GM12878 (cell line): ENCODE results near the gene NPLOC4. TPM values are rescaled to one million over a fixed set of nuclear protein-coding genes. Genes with fewer than 3 reads are reported as not detected.
A peak's percentile ranks its signal among the peaks of the same experiment; 100 is the strongest.

Experiments used
- ATAC-seq: fragments of 200-7000 bp; cut with Tn5 transposase; 3 replicates; pipeline ENCODE4 v1.9.1; 2020; ENCODE audit warnings: mild to moderate bottlenecking, moderate library complexity
- BruUV-seq: library from RNA; stranded (reverse); fragments of 400-500 nt; replicated peaks from 2 replicates; lab custom pipeline; 2021; lab: Mats Ljungman, UMichigan
- CTCF ChIA-PET: fragments of 300-600 bp; sonication (Branson Sonifier 250); formaldehyde crosslinking; extraction: SDS; loops from one replicate; lab custom pipeline; 2021; ENCODE audit warnings: inconsistent platforms; lab: Yijun Ruan, JAX
- POLR2A ChIA-PET: fragments of 350-600 bp; formaldehyde crosslinking; extraction: SDS; loops from one replicate; lab custom pipeline; 2021; ENCODE audit warnings: inconsistent platforms; lab: Charles Lee
- RAD21 ChIA-PET: fragments of 300-600 bp; sonication (Branson Sonifier 250); formaldehyde crosslinking; loops from one replicate; lab custom pipeline; 2023; ENCODE audit warnings: antibody characterized with exemption; ENCODE audit not compliant: unreplicated experiment; lab: Charles Lee
- SMC1A ChIA-PET: fragments of 300-600 bp; sonication (Branson Sonifier 250); formaldehyde crosslinking; loops from one replicate; lab custom pipeline; 2023; ENCODE audit not compliant: unreplicated experiment, uncharacterized antibody; lab: Charles Lee
- DNase-seq: peaks from one replicate; pipeline ENCODE4 v3.0.0-alpha.2; 2011; ENCODE audit warnings: low read depth, low spot score
- FAIRE-seq: peaks from 3 replicates; lab custom pipeline; 2011; peaks lifted over from hg19 to GRCh38; lab: Jason Lieb, UNC
- H2AFZ ChIP-seq: 2 replicates; pipeline ENCODE4 v1.6.0; 2011; ENCODE audit warnings: low read depth, low read length, control low read depth; ENCODE audit not compliant: control insufficient read depth
- H3K27ac ChIP-seq: 2 replicates; pipeline ENCODE4 v1.5.1; 2011; ENCODE audit warnings: control low read depth; ENCODE audit not compliant: control insufficient read depth, insufficient read depth
- H3K27me3 ChIP-seq, 2 experiments: replicated peaks in 1 of 2; 2 replicates each; pipeline versions ENCODE4 v1.6.0 to v1.6.1; 2011; ENCODE audit warnings: low read length in 1 of 2; ENCODE audit not compliant: control insufficient read depth in 2 of 2, insufficient read depth in 2 of 2
- H3K36me3 ChIP-seq, 2 experiments: 2 replicates each; pipeline ENCODE4 v1.5.1; 2011; ENCODE audit warnings: low read length in 1 of 2; ENCODE audit not compliant: control insufficient read depth in 2 of 2, insufficient read depth in 2 of 2
- H3K4me1 ChIP-seq: 2 replicates; pipeline ENCODE4 v1.6.1; 2011; ENCODE audit warnings: mild to moderate bottlenecking, low read length, moderate library complexity, mixed read lengths; ENCODE audit not compliant: control insufficient read depth, insufficient read depth
- H3K4me2 ChIP-seq: 2 replicates; pipeline ENCODE4 v1.6.0; 2011; ENCODE audit warnings: control low read depth; ENCODE audit not compliant: control insufficient read depth, insufficient read depth
- H3K4me3 ChIP-seq: fragments of 200-600 bp; sonication (generic); 2 replicates; pipeline ENCODE4 v1.5.1; 2016
- H3K79me2 ChIP-seq: 2 replicates; pipeline ENCODE4 v1.6.0; 2011; ENCODE audit warnings: low read length; ENCODE audit not compliant: control insufficient read depth, insufficient read depth
- H3K9ac ChIP-seq: 2 replicates; pipeline ENCODE4 v1.8.0; 2011; ENCODE audit warnings: low read length, control low read depth, mixed read lengths; ENCODE audit not compliant: control insufficient read depth, insufficient read depth
- H3K9me3 ChIP-seq: replicated peaks from 3 replicates; pipeline ENCODE4 v1.5.1; 2011; ENCODE audit warnings: mild to moderate bottlenecking, low read length; ENCODE audit not compliant: control insufficient read depth, insufficient read depth
- H4K20me1 ChIP-seq: 2 replicates; pipeline ENCODE4 v1.6.0; 2011; ENCODE audit not compliant: control insufficient read depth, insufficient read depth
- ATF7 ChIP-seq: fragments of 450-650 bp; IDR thresholded peaks from 2 replicates; pipeline ENCODE4 v1.6.1; 2016; ENCODE audit warnings: low read depth, mild to moderate bottlenecking
- GABPA ChIP-seq: IDR thresholded peaks from 2 replicates; pipeline ENCODE4 v1.6.1; 2014; ENCODE audit warnings: antibody characterized with exemption, low read depth, mild to moderate bottlenecking, inconsistent platforms
- HDAC2 ChIP-seq: fragments of 200-600 bp; sonication (generic); IDR thresholded peaks from 2 replicates; pipeline ENCODE4 v1.6.1; 2017
- NKRF ChIP-seq: fragments of 450-650 bp; conservative IDR thresholded peaks from 2 replicates; pipeline ENCODE4 v1.6.1; 2017; ENCODE audit warnings: mild to moderate bottlenecking, moderate library complexity
- RAD21 ChIP-seq: IDR thresholded peaks from 2 replicates; pipeline ENCODE4 v1.6.1; 2011; ENCODE audit warnings: mild to moderate bottlenecking, low read depth, low read length, moderate library complexity; ENCODE audit not compliant: insufficient read depth
- RAD51 ChIP-seq: fragments of 450-650 bp; IDR thresholded peaks from 2 replicates; pipeline ENCODE4 v1.6.1; 2016; ENCODE audit warnings: moderate library complexity, mild to moderate bottlenecking, inconsistent platforms
- TAF1 ChIP-seq: IDR thresholded peaks from 2 replicates; pipeline ENCODE4 v1.6.1; 2011; ENCODE audit warnings: mild to moderate bottlenecking, low read depth, low read length, borderline replicate concordance
- TARDBP ChIP-seq: IDR thresholded peaks from 2 replicates; pipeline ENCODE4 v1.6.1; 2016; ENCODE audit warnings: borderline replicate concordance
- ZNF384 ChIP-seq: IDR thresholded peaks from 2 replicates; pipeline ENCODE4 v1.6.1; 2012; ENCODE audit warnings: low read depth, mild to moderate bottlenecking, low read length, improper control_type of control experiment, borderline replicate concordance
- WGBS: methylation state at CpG from one replicate; pipeline ENCODE4 v1.1.6; 2016; ENCODE audit warnings: low lambda C conversion rate; ENCODE audit not compliant: insufficient replicate concordance, insufficient coverage; ENCODE audit errors: missing lambda C conversion rate; 5-methylcytosine and 5-hydroxymethylcytosine counted together
- in situ Hi-C: fragments of 300-500 bp; cut with MboI; formaldehyde crosslinking; loops from 9 replicates; pipeline ENCODE4 v1.14.3; 2018; ENCODE audit warnings: mixed read lengths
- intact Hi-C: fragments of 100-400 bp; cut with micrococcal nuclease; formaldehyde crosslinking; loops from one replicate; pipeline ENCODE4 v1.14.2; 2022; ENCODE audit not compliant: unreplicated experiment
- polyA plus RNA-seq, 11 experiments: library from polyadenylated mRNA; depleted of rRNA in 4 of 11; unstranded in 6 of 11; stranded (reverse) in 5 of 11; fragments of >200 nt; fragmentation: Nextera tagmentation in 4 of 11; fragmentation: Illumina TruSeq in 1 of 11; extraction: Ambion mirVana in 4 of 11; extraction: Trizol in 1 of 11; gene quantifications; 1 replicate in 1 of 11; 2 replicates in 10 of 11; pipeline versions ENCODE4 v1.2.1 to v1.2.3, GENCODE V29; 2011 to 2016; ENCODE audit warnings: inconsistent platforms in 2 of 11, missing spikeins in 2 of 11, low read depth in 1 of 11
- total RNA-seq, 4 experiments: library from RNA; depleted of rRNA in 3 of 4; stranded (reverse); fragments of >200 nt in 3 of 4; fragmentation: Illumina TruSeq in 1 of 4; extraction: Trizol in 1 of 4; gene quantifications; 2 replicates each; pipeline versions ENCODE4 v1.2.1 to v1.2.3, GENCODE V29; 2013 to 2021
- TF ChIP-seq, protein P1 (sequence below): fragments of 450-650 bp; IDR thresholded peaks from 2 replicates; pipeline ENCODE4 v1.6.1; 2018; ENCODE audit warnings: borderline replicate concordance, mild to moderate bottlenecking; ENCODE audit not compliant: partially characterized antibody
- TF ChIP-seq, protein P2 (sequence below): fragments of 450-650 bp; IDR thresholded peaks from 2 replicates; pipeline ENCODE4 v1.6.1; 2017; ENCODE audit warnings: mild to moderate bottlenecking, moderate library complexity
- TF ChIP-seq, protein P3 (sequence below): fragments of 450-650 bp; IDR thresholded peaks from 2 replicates; pipeline ENCODE4 v1.6.1; 2017; ENCODE audit warnings: antibody characterized with exemption, mild to moderate bottlenecking, moderate library complexity

Gene NPLOC4
- total and polyA plus RNA-seq, 10 of the 15 experiments (the other 5 are each of a cell fraction or from before 2014, with no cell fraction given), result 1.5 to 83.7 (median 45.8) TPM

DNA sequence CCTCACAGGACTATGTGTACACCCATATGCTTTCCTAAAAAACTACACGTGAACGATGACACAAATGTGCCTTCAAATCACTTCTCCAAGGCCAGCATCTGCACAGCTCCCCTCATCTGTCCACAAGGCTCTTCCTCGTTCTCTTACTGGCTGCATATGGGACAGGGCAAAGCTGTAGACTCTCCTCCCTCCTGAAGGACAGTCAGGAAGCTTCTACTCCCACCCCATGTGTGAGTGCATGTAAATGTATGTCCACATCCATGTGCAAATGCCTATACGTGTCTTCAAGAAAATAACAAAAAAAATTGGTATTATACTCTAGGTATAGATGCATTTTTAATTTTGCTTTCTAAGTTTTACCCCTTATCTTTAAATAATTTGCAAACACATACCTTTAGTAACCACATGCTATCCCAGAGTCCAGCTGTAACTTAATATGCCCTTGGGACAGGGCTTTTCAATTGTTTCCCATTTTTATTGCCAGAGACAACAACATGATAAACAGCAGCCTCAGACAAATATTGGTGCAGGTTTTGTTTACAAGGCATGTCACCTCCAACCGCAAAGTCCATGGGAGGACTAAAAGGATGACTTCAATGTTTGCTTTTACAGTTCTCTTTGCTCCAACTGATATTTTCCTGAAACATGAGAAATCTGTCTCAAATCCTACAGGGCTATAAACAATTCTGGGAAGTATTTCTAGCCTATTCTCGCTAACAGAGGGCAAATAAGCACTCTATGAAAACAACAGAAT lies 53.1 kb downstream of the NPLOC4 start:
- Histone ChIP-seq H2AFZ (no peak overlapping the region), H4K20me1 (no peaks in the 10 kb centered on the region), H3K4me1 (no peaks in the 10 kb centered on the region), H3K27ac (no peak overlapping the region), H3K4me2 (no peak overlapping the region), H3K9me3 (no peaks in the 10 kb centered on the region), H3K4me3 (no peak overlapping the region), H3K27me3 (no peaks in the 10 kb centered on the region), H3K36me3 (peaks cover 24 to 28% of the 10 kb centered on the region in 2 experiments), H3K79me2 (no peaks in the 10 kb centered on the region), H3K9ac (no peak overlapping the region)
- ChIA-PET CTCF (no interaction called here), RAD21 (no interaction called here), POLR2A (no interaction called here), SMC1A (no interaction called here)
- 96% methylated on average over 6 of the region's 6 CpGs for WGBS
- BruUV-seq, result TSS peak; percentile 31
- intact Hi-C loops, result no loop called here
- DNase-seq, result no peak
- FAIRE-seq, result no peak
- in situ Hi-C loops, result no loop called here
- no peak for ATAC-seq
- no peak for TF ChIP-seq ZNF384
- TF ChIP-seq HDAC2, result no peak
- TF ChIP-seq GABPA, result no peak
- TF ChIP-seq, protein P1, sequence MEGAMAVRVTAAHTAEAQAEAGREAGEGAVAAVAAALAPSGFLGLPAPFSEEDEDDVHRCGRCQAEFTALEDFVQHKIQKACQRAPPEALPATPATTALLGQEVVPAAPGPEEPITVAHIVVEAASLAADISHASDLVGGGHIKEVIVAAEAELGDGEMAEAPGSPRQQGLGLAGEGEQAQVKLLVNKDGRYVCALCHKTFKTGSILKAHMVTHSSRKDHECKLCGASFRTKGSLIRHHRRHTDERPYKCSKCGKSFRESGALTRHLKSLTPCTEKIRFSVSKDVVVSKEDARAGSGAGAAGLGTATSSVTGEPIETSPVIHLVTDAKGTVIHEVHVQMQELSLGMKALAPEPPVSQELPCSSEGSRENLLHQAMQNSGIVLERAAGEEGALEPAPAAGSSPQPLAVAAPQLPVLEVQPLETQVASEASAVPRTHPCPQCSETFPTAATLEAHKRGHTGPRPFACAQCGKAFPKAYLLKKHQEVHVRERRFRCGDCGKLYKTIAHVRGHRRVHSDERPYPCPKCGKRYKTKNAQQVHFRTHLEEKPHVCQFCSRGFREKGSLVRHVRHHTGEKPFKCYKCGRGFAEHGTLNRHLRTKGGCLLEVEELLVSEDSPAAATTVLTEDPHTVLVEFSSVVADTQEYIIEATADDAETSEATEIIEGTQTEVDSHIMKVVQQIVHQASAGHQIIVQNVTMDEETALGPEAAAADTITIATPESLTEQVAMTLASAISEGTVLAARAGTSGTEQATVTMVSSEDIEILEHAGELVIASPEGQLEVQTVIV, result no peak
- TF ChIP-seq TAF1, result no peak
- TF ChIP-seq, protein P2, sequence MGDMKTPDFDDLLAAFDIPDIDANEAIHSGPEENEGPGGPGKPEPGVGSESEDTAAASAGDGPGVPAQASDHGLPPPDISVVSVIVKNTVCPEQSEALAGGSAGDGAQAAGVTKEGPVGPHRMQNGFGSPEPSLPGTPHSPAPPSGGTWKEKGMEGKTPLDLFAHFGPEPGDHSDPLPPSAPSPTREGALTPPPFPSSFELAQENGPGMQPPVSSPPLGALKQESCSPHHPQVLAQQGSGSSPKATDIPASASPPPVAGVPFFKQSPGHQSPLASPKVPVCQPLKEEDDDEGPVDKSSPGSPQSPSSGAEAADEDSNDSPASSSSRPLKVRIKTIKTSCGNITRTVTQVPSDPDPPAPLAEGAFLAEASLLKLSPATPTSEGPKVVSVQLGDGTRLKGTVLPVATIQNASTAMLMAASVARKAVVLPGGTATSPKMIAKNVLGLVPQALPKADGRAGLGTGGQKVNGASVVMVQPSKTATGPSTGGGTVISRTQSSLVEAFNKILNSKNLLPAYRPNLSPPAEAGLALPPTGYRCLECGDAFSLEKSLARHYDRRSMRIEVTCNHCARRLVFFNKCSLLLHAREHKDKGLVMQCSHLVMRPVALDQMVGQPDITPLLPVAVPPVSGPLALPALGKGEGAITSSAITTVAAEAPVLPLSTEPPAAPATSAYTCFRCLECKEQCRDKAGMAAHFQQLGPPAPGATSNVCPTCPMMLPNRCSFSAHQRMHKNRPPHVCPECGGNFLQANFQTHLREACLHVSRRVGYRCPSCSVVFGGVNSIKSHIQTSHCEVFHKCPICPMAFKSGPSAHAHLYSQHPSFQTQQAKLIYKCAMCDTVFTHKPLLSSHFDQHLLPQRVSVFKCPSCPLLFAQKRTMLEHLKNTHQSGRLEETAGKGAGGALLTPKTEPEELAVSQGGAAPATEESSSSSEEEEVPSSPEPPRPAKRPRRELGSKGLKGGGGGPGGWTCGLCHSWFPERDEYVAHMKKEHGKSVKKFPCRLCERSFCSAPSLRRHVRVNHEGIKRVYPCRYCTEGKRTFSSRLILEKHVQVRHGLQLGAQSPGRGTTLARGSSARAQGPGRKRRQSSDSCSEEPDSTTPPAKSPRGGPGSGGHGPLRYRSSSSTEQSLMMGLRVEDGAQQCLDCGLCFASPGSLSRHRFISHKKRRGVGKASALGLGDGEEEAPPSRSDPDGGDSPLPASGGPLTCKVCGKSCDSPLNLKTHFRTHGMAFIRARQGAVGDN, result no peak
- no peak for TF ChIP-seq RAD21
- no peak for TF ChIP-seq TARDBP
- no peak for TF ChIP-seq RAD51
- TF ChIP-seq ATF7, result no peak
- TF ChIP-seq NKRF, result no peak
- TF ChIP-seq, protein P3, sequence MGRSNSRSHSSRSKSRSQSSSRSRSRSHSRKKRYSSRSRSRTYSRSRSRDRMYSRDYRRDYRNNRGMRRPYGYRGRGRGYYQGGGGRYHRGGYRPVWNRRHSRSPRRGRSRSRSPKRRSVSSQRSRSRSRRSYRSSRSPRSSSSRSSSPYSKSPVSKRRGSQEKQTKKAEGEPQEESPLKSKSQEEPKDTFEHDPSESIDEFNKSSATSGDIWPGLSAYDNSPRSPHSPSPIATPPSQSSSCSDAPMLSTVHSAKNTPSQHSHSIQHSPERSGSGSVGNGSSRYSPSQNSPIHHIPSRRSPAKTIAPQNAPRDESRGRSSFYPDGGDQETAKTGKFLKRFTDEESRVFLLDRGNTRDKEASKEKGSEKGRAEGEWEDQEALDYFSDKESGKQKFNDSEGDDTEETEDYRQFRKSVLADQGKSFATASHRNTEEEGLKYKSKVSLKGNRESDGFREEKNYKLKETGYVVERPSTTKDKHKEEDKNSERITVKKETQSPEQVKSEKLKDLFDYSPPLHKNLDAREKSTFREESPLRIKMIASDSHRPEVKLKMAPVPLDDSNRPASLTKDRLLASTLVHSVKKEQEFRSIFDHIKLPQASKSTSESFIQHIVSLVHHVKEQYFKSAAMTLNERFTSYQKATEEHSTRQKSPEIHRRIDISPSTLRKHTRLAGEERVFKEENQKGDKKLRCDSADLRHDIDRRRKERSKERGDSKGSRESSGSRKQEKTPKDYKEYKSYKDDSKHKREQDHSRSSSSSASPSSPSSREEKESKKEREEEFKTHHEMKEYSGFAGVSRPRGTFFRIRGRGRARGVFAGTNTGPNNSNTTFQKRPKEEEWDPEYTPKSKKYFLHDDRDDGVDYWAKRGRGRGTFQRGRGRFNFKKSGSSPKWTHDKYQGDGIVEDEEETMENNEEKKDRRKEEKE, result no peak
